MM.1S (cell line): ENCODE data around the gene CNIH3.
A peak's percentile ranks its signal among the peaks of the same experiment; 100 is the strongest.

Experiments
- DNase-seq: peaks from one replicate; pipeline ENCODE4 v3.0.0-alpha.2; 2015
- H2AFZ ChIP-seq: fragments of 300-600 bp; sonication (generic); 2 replicates; pipeline ENCODE4 v1.6.0; 2016; ENCODE audit warnings: antibody characterized with exemption, low read length
- H3F3A ChIP-seq: fragments of 300-600 bp; sonication (generic); 2 replicates; pipeline ENCODE4 v1.6.1; 2016; ENCODE audit warnings: mild to moderate bottlenecking, antibody characterized with exemption, low read length, moderate library complexity, mixed read lengths; ENCODE audit not compliant: insufficient read depth
- H3K27ac ChIP-seq: fragments of 300-600 bp; sonication (generic); 2 replicates; pipeline ENCODE4 v1.5.1; 2016; ENCODE audit warnings: mild to moderate bottlenecking, low read length
- H3K27me3 ChIP-seq: fragments of 300-600 bp; sonication (generic); replicated peaks from 2 replicates; pipeline ENCODE4 v1.6.0; 2016; ENCODE audit warnings: low read length; ENCODE audit not compliant: insufficient read depth
- H3K36me3 ChIP-seq: fragments of 300-600 bp; sonication (generic); replicated peaks from 2 replicates; pipeline ENCODE4 v1.6.1; 2016; ENCODE audit warnings: mild to moderate bottlenecking, low read length, mixed read lengths; ENCODE audit not compliant: insufficient read depth
- H3K4me1 ChIP-seq: fragments of 300-600 bp; sonication (generic); 2 replicates; pipeline ENCODE4 v1.6.1; 2016; ENCODE audit warnings: low read length, mixed read lengths
- H3K4me2 ChIP-seq: fragments of 300-600 bp; sonication (generic); 2 replicates; pipeline ENCODE4 v1.6.0; 2016; ENCODE audit warnings: low read depth, low read length
- H3K4me3 ChIP-seq: fragments of 300-600 bp; sonication (generic); 2 replicates; pipeline ENCODE4 v1.5.1; 2016; ENCODE audit warnings: low read length, mixed read lengths
- H3K79me2 ChIP-seq: fragments of 300-600 bp; sonication (generic); 2 replicates; pipeline ENCODE4 v1.6.1; 2016; ENCODE audit warnings: mixed run types, low read length, mixed read lengths
- H3K9ac ChIP-seq: fragments of 300-600 bp; sonication (generic); 2 replicates; pipeline ENCODE4 v1.6.1; 2016; ENCODE audit warnings: low read length, mixed read lengths
- H3K9me2 ChIP-seq: fragments of 300-600 bp; sonication (generic); replicated peaks from 2 replicates; pipeline ENCODE4 v1.6.1; 2016; ENCODE audit warnings: mild to moderate bottlenecking, low read length, mixed read lengths; ENCODE audit not compliant: insufficient read depth
- H3K9me3 ChIP-seq: fragments of 300-600 bp; sonication (generic); replicated peaks from 2 replicates; pipeline ENCODE4 v1.6.1; 2016; ENCODE audit warnings: mild to moderate bottlenecking, low read length, mixed read lengths; ENCODE audit not compliant: insufficient read depth
- H4K20me1 ChIP-seq: fragments of 300-600 bp; sonication (generic); 2 replicates; pipeline ENCODE4 v1.6.1; 2016; ENCODE audit warnings: mild to moderate bottlenecking, low read length, moderate library complexity, mixed read lengths; ENCODE audit not compliant: insufficient read depth
- CTCF ChIP-seq: fragments of 300-600 bp; sonication (generic); IDR thresholded peaks from 2 replicates; pipeline ENCODE4 v1.5.1; 2016; ENCODE audit warnings: antibody characterized with exemption, low read length, mixed read lengths
- EZH2 ChIP-seq: fragments of 300-600 bp; sonication (generic); optimal IDR thresholded peaks from 2 replicates; pipeline ENCODE3; 2017; ENCODE audit warnings: low read depth, mild to moderate bottlenecking, antibody characterized with exemption, low read length, mixed read lengths
- EZH2phosphoT487 ChIP-seq: fragments of 300-600 bp; sonication (generic); IDR thresholded peaks from 2 replicates; pipeline ENCODE4 v1.6.1; 2018; ENCODE audit warnings: antibody characterized with exemption, low read length

CNIH3 gene

GRCh38 chr1:224739303-224739996, 123.3 kb downstream of the CNIH3 start:
- Histone ChIP-seq H3K9ac (no peak overlapping the region), H3K4me1 (peaks cover 21% of the 10 kb centered on the region), H3K4me3 (no peak overlapping the region), H3K36me3 (no peaks in the 10 kb centered on the region), H3K27me3 (no peaks in the 10 kb centered on the region), H2AFZ (peak overlapping the region; percentile 21; the same call in 1 of the 2 replicates), H3K79me2 (no peaks in the 10 kb centered on the region), H3F3A (peaks cover 10% of the 10 kb centered on the region; the same call in 1 of the 2 replicates), H3K9me2 (no peaks in the 10 kb centered on the region), H4K20me1 (no peaks in the 10 kb centered on the region), H3K27ac (peak overlapping the region; percentile 53; the same call in 1 of the 2 replicates), H3K4me2 (peak overlapping the region; percentile 44), H3K9me3 (no peaks in the 10 kb centered on the region)
- TF ChIP-seq CTCF = no peak
- no peak for DNase-seq

- Histone ChIP-seq H3K4me2 (peak overlapping the region; percentile 44), H2AFZ (peak overlapping the region; percentile 21), H3K36me3 (no peaks in the 10 kb centered on the region), H3K27ac (peak overlapping the region; percentile 53; the same call in 1 of the 2 replicates), H3K4me1 (peaks cover 24% of the 10 kb centered on the region), H3K9me3 (no peaks in the 10 kb centered on the region), H3K9ac (peak overlapping the region; percentile 6; the same call in 1 of the 2 replicates), H3K27me3 (no peaks in the 10 kb centered on the region), H4K20me1 (no peaks in the 10 kb centered on the region), H3K4me3 (no peak overlapping the region), H3F3A (peaks cover 10% of the 10 kb centered on the region), H3K79me2 (no peaks in the 10 kb centered on the region), H3K9me2 (no peaks in the 10 kb centered on the region)
- TF ChIP-seq CTCF (no peak), EZH2phosphoT487 (no peak), EZH2 (no peak)
- peak; percentile 54 for DNase-seq
Measured at GRCh38 chr1:224739997-224740684, 124.0 kb downstream of the CNIH3 start.

- DNase-seq = no peak
- H4K20me1 ChIP-seq = no peaks in the 10 kb centered on the region
- peaks cover 29% of the 10 kb centered on the region for H3K4me1 ChIP-seq
- no peak overlapping the region for H3K4me3 ChIP-seq
- peak overlapping the region; percentile 44 for H3K4me2 ChIP-seq
- H3K9me3 ChIP-seq = no peaks in the 10 kb centered on the region
- no peaks in the 10 kb centered on the region for H3K27me3 ChIP-seq
- peak overlapping the region; percentile 53; the same call in 1 of the 2 replicates for H3K27ac ChIP-seq
- H3K79me2 ChIP-seq = no peaks in the 10 kb centered on the region
- H3K36me3 ChIP-seq = no peaks in the 10 kb centered on the region
- no peaks in the 10 kb centered on the region for H3K9me2 ChIP-seq
- TF ChIP-seq EZH2 (no peak), CTCF (no peak), EZH2phosphoT487 (no peak)
- peak overlapping the region; percentile 21 for H2AFZ ChIP-seq
- peaks cover 10% of the 10 kb centered on the region for H3F3A ChIP-seq
- peak overlapping the region; percentile 6; the same call in 1 of the 2 replicates for H3K9ac ChIP-seq
Measured at GRCh38 chr1:224740685-224741052, 124.6 kb downstream of the CNIH3 start.
